GM12878 (cell line): Measurements from ENCODE around the gene MLEC.

Source experiments
- CBFB ChIP-seq: IDR thresholded peaks from 2 replicates; pipeline ENCODE4 v1.6.1; 2016; ENCODE audit warnings: antibody characterized with exemption, low read depth
- EZH2 ChIP-seq: IDR thresholded peaks from 2 replicates; pipeline ENCODE4 v1.6.1; 2012; ENCODE audit warnings: low read depth, mild to moderate bottlenecking, control low read depth, inconsistent platforms, low read length, borderline replicate concordance; ENCODE audit not compliant: control insufficient read depth
- MEF2B ChIP-seq: fragments of 450-650 bp; IDR thresholded peaks from 2 replicates; pipeline ENCODE4 v1.6.1; 2018; ENCODE audit warnings: mild to moderate bottlenecking, moderate library complexity; ENCODE audit not compliant: partially characterized antibody, poor library complexity, severe bottlenecking
- POLR2A ChIP-seq: IDR thresholded peaks from 2 replicates; pipeline ENCODE4 v1.6.1; 2011; ENCODE audit warnings: low read depth, mild to moderate bottlenecking, low read length
- POLR2AphosphoS5 ChIP-seq: IDR thresholded peaks from 2 replicates; pipeline ENCODE4 v1.6.1; 2011; ENCODE audit warnings: mild to moderate bottlenecking, low read length, inconsistent platforms
- RCOR1 ChIP-seq: conservative IDR thresholded peaks from 2 replicates; pipeline ENCODE4 v1.6.1; 2012; ENCODE audit warnings: low read depth, low read length, improper control_type of control experiment
- ZNF274 ChIP-seq: IDR thresholded peaks from one replicate; pipeline ENCODE4 v1.8.0; 2011; ENCODE audit not compliant: insufficient read length, insufficient read depth
- TF ChIP-seq, protein P1 (sequence below), 3 experiments: IDR thresholded peaks in 2 of 3; conservative IDR thresholded peaks in 1 of 3; 2 replicates each; pipeline ENCODE4 v1.5.1; 2011; ENCODE audit warnings: low read depth in 3 of 3, low read length in 3 of 3, mild to moderate bottlenecking in 3 of 3, control low read depth in 2 of 3, moderate library complexity in 2 of 3, inconsistent platforms in 1 of 3, mixed read lengths in 1 of 3; ENCODE audit not compliant: control insufficient read depth in 2 of 3, insufficient read depth in 1 of 3; ENCODE audit errors: extremely low read depth in 1 of 3

DNA sequence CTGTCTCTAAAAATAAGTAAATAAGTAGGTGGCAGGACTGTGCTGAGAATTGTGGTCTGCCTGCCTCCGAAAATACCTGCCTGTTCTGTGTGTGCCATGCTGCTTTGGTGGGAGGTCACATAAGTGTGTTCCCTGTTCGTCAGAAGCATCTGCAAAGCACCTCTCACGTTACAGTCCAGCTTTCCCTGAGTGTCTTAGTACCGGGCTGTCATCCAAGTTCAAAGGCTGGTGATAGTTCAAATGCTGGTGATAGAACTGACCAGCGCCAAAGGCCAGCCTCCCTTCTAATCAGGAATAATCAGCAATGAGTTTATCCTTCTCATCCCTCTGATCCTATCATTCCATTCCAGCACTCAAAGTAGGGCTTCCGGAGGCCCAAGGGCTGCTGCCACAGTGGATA, 40.9 kb upstream of the MLEC start:
- TF ChIP-seq RCOR1 (no peak), POLR2A (no peak), POLR2AphosphoS5 (no peak), ZNF274 (no peak), CBFB (no peak), EZH2 (no peak), MEF2B (no peak)
- TF ChIP-seq, protein P1, sequence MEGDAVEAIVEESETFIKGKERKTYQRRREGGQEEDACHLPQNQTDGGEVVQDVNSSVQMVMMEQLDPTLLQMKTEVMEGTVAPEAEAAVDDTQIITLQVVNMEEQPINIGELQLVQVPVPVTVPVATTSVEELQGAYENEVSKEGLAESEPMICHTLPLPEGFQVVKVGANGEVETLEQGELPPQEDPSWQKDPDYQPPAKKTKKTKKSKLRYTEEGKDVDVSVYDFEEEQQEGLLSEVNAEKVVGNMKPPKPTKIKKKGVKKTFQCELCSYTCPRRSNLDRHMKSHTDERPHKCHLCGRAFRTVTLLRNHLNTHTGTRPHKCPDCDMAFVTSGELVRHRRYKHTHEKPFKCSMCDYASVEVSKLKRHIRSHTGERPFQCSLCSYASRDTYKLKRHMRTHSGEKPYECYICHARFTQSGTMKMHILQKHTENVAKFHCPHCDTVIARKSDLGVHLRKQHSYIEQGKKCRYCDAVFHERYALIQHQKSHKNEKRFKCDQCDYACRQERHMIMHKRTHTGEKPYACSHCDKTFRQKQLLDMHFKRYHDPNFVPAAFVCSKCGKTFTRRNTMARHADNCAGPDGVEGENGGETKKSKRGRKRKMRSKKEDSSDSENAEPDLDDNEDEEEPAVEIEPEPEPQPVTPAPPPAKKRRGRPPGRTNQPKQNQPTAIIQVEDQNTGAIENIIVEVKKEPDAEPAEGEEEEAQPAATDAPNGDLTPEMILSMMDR (IDR thresholded peaks at IDR 0.05 in 2 of 3, conservative IDR thresholded peaks at IDR 0.05 in 1 of 3; ENCODE audit: control insufficient read depth in 2 of 3, extremely low read depth in 1 of 3, insufficient read depth in 1 of 3, low read depth in 3 of 3, low read length in 3 of 3): no peak
